Mucosa of descending colon (tissue), 3 donors: Measurements from ENCODE around the gene RAB11FIP3. TPM values are rescaled to one million over a fixed set of nuclear protein-coding genes. Genes with fewer than 3 reads are reported as not detected.

ENCODE experiments used
- ATAC-seq: fragments of 200-7000 bp; cut with Tn5 transposase; one replicate; pipeline ENCODE4 v1.9.1; 2020; ENCODE audit warnings: mild to moderate bottlenecking, moderate library complexity
- DNase-seq, 3 donors: peaks; one replicate each; pipeline ENCODE4 v3.0.0-alpha.2; 2020
- H3K36me3 ChIP-seq: fragments of 200-600 bp; one replicate; pipeline ENCODE4 v1.8.0; 2021; ENCODE audit warnings: low read depth, mild to moderate bottlenecking
- H3K4me1 ChIP-seq: fragments of 200-600 bp; one replicate; pipeline ENCODE4 v1.8.0; 2021; ENCODE audit warnings: low read depth, mild to moderate bottlenecking
- H3K4me3 ChIP-seq: fragments of 200-600 bp; one replicate; pipeline ENCODE4 v1.8.0; 2021; ENCODE audit warnings: mild to moderate bottlenecking
- H3K9me3 ChIP-seq: fragments of 200-600 bp; one replicate; pipeline ENCODE4 v1.8.0; 2021; ENCODE audit warnings: mild to moderate bottlenecking
- CTCF ChIP-seq: fragments of 200-600 bp; IDR thresholded peaks from one replicate; pipeline ENCODE4 v1.8.0; 2022; ENCODE audit warnings: antibody characterized with exemption, mild to moderate bottlenecking
- intact Hi-C, 2 donors: fragments of 100-400 bp; cut with DNase I in 1 of 2; cut with micrococcal nuclease in 1 of 2; formaldehyde crosslinking; loops; one replicate each; pipeline versions ENCODE4 v1.11.0 to v1.11.1; 2022; cut with DNase I, micrococcal nuclease
- total RNA-seq, 3 donors: library from RNA; stranded (reverse); fragmentation: NEBNext Ultra II Directional in 2 of 3; extraction: Animal tissue kit (Norgen Biotek cat#: 25700) in 2 of 3; gene quantifications; one replicate each; pipeline versions ENCODE4 v1.2.1 to v1.2.4, GENCODE V29; 2021 to 2023
- donor health status: DM: no; HTN: no; CAD: no; lungs with moderate emphysema.
- donor health status: DM: no; HTN: no; CAD: no.
- donor health status: DM: no; HTN: yes; CAD: no.

RAB11FIP3 gene
- total RNA-seq, 3 donors from 2014 or later = 22.3 to 45.6 (median 30.7) TPM

GRCh38 chr16:442976-443375, 17.5 kb downstream of the RAB11FIP3 start:
- DNase-seq = no peak
- ATAC-seq = no peak

GRCh38 chr16:444027-444426, 18.6 kb downstream of the RAB11FIP3 start:
- Histone ChIP-seq H3K36me3 (no peaks in the 10 kb centered on the region), H3K4me1 (no peaks in the 10 kb centered on the region), H3K4me3 (no peak overlapping the region), H3K9me3 (no peaks in the 10 kb centered on the region)
- ATAC-seq (no peak), DNase-seq (no peak)
- intact Hi-C loops = no loop called here
- no peak for TF ChIP-seq CTCF

More at GRCh38 chr16:442976-443375, 17.5 kb downstream of the RAB11FIP3 start:
- no peaks in the 10 kb centered on the region for H3K4me1 ChIP-seq
- H3K9me3 ChIP-seq = no peaks in the 10 kb centered on the region
- H3K36me3 ChIP-seq = no peaks in the 10 kb centered on the region
- intact Hi-C loops = no loop called here
- no peak for TF ChIP-seq CTCF
- no peak overlapping the region for H3K4me3 ChIP-seq

- Histone ChIP-seq H3K4me1 (peaks cover 6% of the 10 kb centered on the region), H3K9me3 (no peaks in the 10 kb centered on the region), H3K4me3 (no peak overlapping the region), H3K36me3 (no peaks in the 10 kb centered on the region)
- no peak for ATAC-seq
- intact Hi-C loops = no loop called here
- TF ChIP-seq CTCF = no peak
- DNase-seq = no peak
These were observed 20.1 kb downstream of the RAB11FIP3 start for GRCh38 chr16:445566-445965.

GRCh38 chr16:450385-450784, 24.9 kb downstream of the RAB11FIP3 start:
- no peaks in the 10 kb centered on the region for H3K36me3 ChIP-seq
- no peak overlapping the region for H3K4me3 ChIP-seq
- ATAC-seq = peak; percentile 16
- DNase-seq = no peak
- TF ChIP-seq CTCF = no peak
- H3K9me3 ChIP-seq = no peaks in the 10 kb centered on the region
- peaks cover 6% of the 10 kb centered on the region for H3K4me1 ChIP-seq
- intact Hi-C loops = no loop called here

GRCh38 chr16:450785-451512, 25.5 kb downstream of the RAB11FIP3 start:
- Histone ChIP-seq H3K4me1 (peaks cover 6% of the 10 kb centered on the region), H3K4me3 (no peak overlapping the region), H3K36me3 (no peaks in the 10 kb centered on the region), H3K9me3 (no peaks in the 10 kb centered on the region)
- DNase-seq (no peak), ATAC-seq (peak; percentile 74)
- intact Hi-C loops = no loop called here
- no peak for TF ChIP-seq CTCF
